Measurements from ENCODE around the gene BIRC6. TPM values are rescaled to one million over a fixed set of nuclear protein-coding genes. Genes with fewer than 3 reads are reported as not detected.

The BIRC6 gene
- total and polyA plus RNA-seq, 2 of the 8 experiments (the other 6 are each of a cell fraction or from before 2014, with no cell fraction given) = 32.5 to 69.5 TPM

GRCh38 chr2:32611771-32612170 lies 254.9 kb downstream of the BIRC6 start:
- H3K27ac ChIP-seq (ENCODE audit: low read depth, low read length) = no peak overlapping the region
- FAIRE-seq (no peak), DNase-seq (ENCODE audit: low read depth in 1 of 2, low spot score in 2 of 2) (no peak)
- TF ChIP-seq SP2 (IDR thresholded peaks at IDR 0.05; ENCODE audit: low read length) = no peak
- TF ChIP-seq SAP30 (IDR thresholded peaks at IDR 0.05; ENCODE audit: insufficient read depth, insufficient replicate concordance, low read length) = no peak
- TF ChIP-seq HDAC2 (IDR thresholded peaks at IDR 0.05; ENCODE audit: borderline replicate concordance in 1 of 2, low read depth in 2 of 2, low read length in 2 of 2) = no peak
- TF ChIP-seq CBX8 (IDR thresholded peaks at IDR 0.05; ENCODE audit: borderline replicate concordance, low read depth, low read length) = no peak
- no peak for TF ChIP-seq TCF12 (IDR thresholded peaks at IDR 0.05; ENCODE audit: low read depth, low read length)
- no peak for TF ChIP-seq CHD2 (IDR thresholded peaks at IDR 0.05; ENCODE audit: low read length)
- no peak overlapping the region for H4K5ac ChIP-seq (ENCODE audit: insufficient read length, low read depth, low read length)
- no peaks in the 10 kb centered on the region for H3K9me3 ChIP-seq (ENCODE audit: insufficient read depth in 2 of 2, low read depth in 1 of 2, low read length in 1 of 2)
- no peak overlapping the region for H3K14ac ChIP-seq (ENCODE audit: insufficient read length)
- H2BK15ac ChIP-seq (ENCODE audit: low read length) = no peak overlapping the region
- H3K4ac ChIP-seq (replicated peaks; ENCODE audit: insufficient read length, low read depth, low read length) = no peak overlapping the region
- no peak overlapping the region for H3K4me2 ChIP-seq (ENCODE audit: insufficient read depth in 1 of 2, low read depth in 2 of 2, low read length in 2 of 2)
- H3K79me1 ChIP-seq (ENCODE audit: low read depth, low read length) = no peaks in the 10 kb centered on the region
- H3K36me3 ChIP-seq (ENCODE audit: control insufficient read depth in 2 of 4, insufficient read depth in 4 of 4, low read length in 3 of 4) = peaks cover 6 to 50% (median 11%) of the 10 kb centered on the region in 4 experiments; a peak in 7 of 8 replicates
- no peak overlapping the region for H3K9ac ChIP-seq (replicated peaks in 1 of 4; ENCODE audit: extremely low read depth in 1 of 4, low read depth in 3 of 4, low read length in 3 of 4)
- no peaks in the 10 kb centered on the region; the same call in 1 of the 2 replicates for H3K23me2 ChIP-seq (ENCODE audit: low read depth, low read length)
- no peak overlapping the region for H3K18ac ChIP-seq (ENCODE audit: extremely low read depth, low read length)
- no peak overlapping the region for H2AK5ac ChIP-seq (ENCODE audit: low read depth, low read length)
- no peaks in the 10 kb centered on the region for H3K79me2 ChIP-seq (ENCODE audit: control insufficient read depth in 1 of 2, insufficient read depth in 2 of 2, low read length in 2 of 2)
- H3K56ac ChIP-seq (replicated peaks; ENCODE audit: insufficient read length, low read depth, low read length) = no peak overlapping the region
- H4K20me1 ChIP-seq (replicated peaks in 1 of 2; ENCODE audit: control insufficient read depth in 1 of 2, insufficient read depth in 2 of 2, low read length in 2 of 2) = no peaks in the 10 kb centered on the region
- no peak overlapping the region for H2BK20ac ChIP-seq (ENCODE audit: low read length)
- no peak overlapping the region for H2BK120ac ChIP-seq (replicated peaks; ENCODE audit: low read depth, low read length)
- ChIA-PET POLR2A (ENCODE audit: partially characterized antibody) (no interaction called here), CTCF (ENCODE audit: partially characterized antibody) (no interaction called here)
- no peak overlapping the region for H4K8ac ChIP-seq (ENCODE audit: extremely low read depth, insufficient read depth, low read length)
- no peak overlapping the region for H3K4me3 ChIP-seq (ENCODE audit: extremely low read depth in 1 of 4, insufficient read depth in 2 of 4, low read depth in 3 of 4, low read length in 4 of 4)
- no peak overlapping the region for H2BK5ac ChIP-seq (ENCODE audit: low read depth, low read length)
- H4K91ac ChIP-seq (replicated peaks; ENCODE audit: insufficient read length, low read length) = no peak overlapping the region
- H3K4me1 ChIP-seq (replicated peaks in 1 of 4; ENCODE audit: control insufficient read depth in 3 of 4, insufficient read depth in 4 of 4, low read length in 3 of 4) = no peaks in the 10 kb centered on the region
- no peaks in the 10 kb centered on the region for H3K27me3 ChIP-seq (replicated peaks in 1 of 4; ENCODE audit: control insufficient read depth in 3 of 4, extremely low read depth in 1 of 4, insufficient read depth in 3 of 4, low read length in 3 of 4)
- H3K23ac ChIP-seq (ENCODE audit: insufficient read length) = no peak overlapping the region
- WGBS, 2 experiments (ENCODE audit: extremely low coverage in 1 of 2, insufficient coverage in 1 of 2, insufficient read length in 1 of 2, insufficient replicate concordance in 2 of 2, low coverage in 1 of 2, low lambda C conversion rate in 2 of 2, missing lambda C conversion rate in 1 of 2) = 93% methylated on average over 1 of the region's 1 CpG; no CpG with 5 or more reads in 1 of the 2 experiments
- no peak overlapping the region for H2BK12ac ChIP-seq (ENCODE audit: low read depth, low read length)
- H2AFZ ChIP-seq (ENCODE audit: low read length) = no peak overlapping the region

Data from H1 (cell line).